Lung (tissue), 12 donors: ENCODE results near the gene TAPBPL. TPM values are rescaled to one million over a fixed set of nuclear protein-coding genes. Genes with fewer than 3 reads are reported as not detected.
A peak's percentile ranks its signal among the peaks of the same experiment; 100 is the strongest.

Experiments used
- ATAC-seq: fragments of 200-7000 bp; cut with Tn5 transposase; one replicate; pipeline ENCODE4 v1.9.1; 2020; ENCODE audit warnings: moderate number of reproducible peaks; ENCODE audit not compliant: insufficient read depth, low FRiP score
- DNase-seq, 3 donors: peaks; one replicate each; pipeline ENCODE4 v3.0.0-alpha.2; 2013 to 2017
- H3K27ac ChIP-seq, 2 donors: one replicate each; pipeline ENCODE4 v1.5.1; 2013; ENCODE audit warnings: mild to moderate bottlenecking in 2 of 2, moderate library complexity in 2 of 2, control low read depth in 1 of 2, inconsistent platforms in 1 of 2, low read depth in 1 of 2, low read length in 1 of 2
- H3K27me3 ChIP-seq, 3 donors: one replicate each; pipeline ENCODE4 v1.5.1; 2013; ENCODE audit warnings: low read length in 2 of 3; ENCODE audit not compliant: control insufficient read depth in 3 of 3, insufficient read depth in 3 of 3
- H3K36me3 ChIP-seq, 4 donors: one replicate each; pipeline ENCODE4 v1.5.1; 2013; ENCODE audit warnings: low read length in 4 of 4, mild to moderate bottlenecking in 1 of 4, moderate library complexity in 1 of 4; ENCODE audit not compliant: control insufficient read depth in 4 of 4, insufficient read depth in 4 of 4
- H3K4me1 ChIP-seq, 5 donors: one replicate each; pipeline ENCODE4 v1.5.1; 2013; ENCODE audit warnings: low read length in 5 of 5, mild to moderate bottlenecking in 2 of 5, moderate library complexity in 1 of 5; ENCODE audit not compliant: control insufficient read depth in 5 of 5, insufficient read depth in 5 of 5
- H3K4me3 ChIP-seq: one replicate; pipeline ENCODE4 v1.5.1; 2013; ENCODE audit warnings: mild to moderate bottlenecking, control low read depth, moderate library complexity
- H3K9ac ChIP-seq, 2 donors: one replicate each; pipeline ENCODE4 v1.5.1; 2013; ENCODE audit warnings: low read length in 2 of 2, control low read depth in 1 of 2; ENCODE audit not compliant: insufficient read depth in 1 of 2
- H3K9me3 ChIP-seq, 4 donors: one replicate each; pipeline ENCODE4 v1.5.1; 2013; ENCODE audit warnings: low read length in 3 of 4, mild to moderate bottlenecking in 1 of 4, moderate library complexity in 1 of 4; ENCODE audit not compliant: control insufficient read depth in 4 of 4, insufficient read depth in 3 of 4
- CTCF ChIP-seq: IDR thresholded peaks from 2 replicates; pipeline ENCODE4 v1.5.1; 2012; ENCODE audit warnings: mild to moderate bottlenecking; ENCODE audit errors: control extremely low read depth, extremely low read depth
- WGBS, 2 donors: extraction: QIAGEN DNeasy Blood & Tissue Kit; methylation state at CpG; one replicate each; pipeline ENCODE4 v1.1.7; 2013; 5-methylcytosine and 5-hydroxymethylcytosine counted together
- polyA plus RNA-seq, 2 donors: library from polyadenylated mRNA; stranded (reverse); fragments of 200-250 nt; gene quantifications; one replicate each; pipeline ENCODE4 v1.2.1, GENCODE V29; 2013
- total RNA-seq, 2 donors: library from RNA; depleted of rRNA in 1 of 2; stranded (reverse); fragments of >200 nt in 1 of 2; gene quantifications; one replicate each; pipeline ENCODE4 v1.2.1, GENCODE V29; 2014 to 2021
- donor health status: control.
- donor health status: control.
- donor health status: Bipolar disorder and iron deficiency.
- donor health status: healthy.
- donor health status: DM: yes; HTN: yes; CAD: no.

TAPBPL gene
- total and polyA plus RNA-seq, 4 donors = 11.2 to 28.2 (median 27.1) TPM

GRCh38 chr12:6430124-6430989 is 21.5 kb upstream of the TAPBPL start:
- Histone ChIP-seq H3K4me1 (peaks cover 0 to 9% (median 0%) of the 10 kb centered on the region in 5 donors), H3K27ac (peak overlapping the region; percentile 7 to 82), H3K9ac (no peak overlapping the region)

GRCh38 chr12:6432991-6433390 is 18.9 kb upstream of the TAPBPL start:
- Histone ChIP-seq H3K27ac (no peak overlapping the region), H3K4me3 (no peak overlapping the region), H3K9me3 (no peaks in the 10 kb centered on the region), H3K27me3 (peaks cover 0 to 2% (median 0%) of the 10 kb centered on the region in 3 donors), H3K4me1 (peaks cover 0 to 9% (median 0%) of the 10 kb centered on the region in 5 donors), H3K9ac (no peak overlapping the region), H3K36me3 (no peaks in the 10 kb centered on the region)
- no peak for DNase-seq
- 73 to 80% methylated on average over 5 of the region's 5 CpGs for WGBS, 2 donors
- no peak for TF ChIP-seq CTCF
- no peak for ATAC-seq

More at GRCh38 chr12:6430124-6430989, 21.5 kb upstream of the TAPBPL start:
- DNase-seq (peak; percentile 69 to 78 (median 76)), ATAC-seq (peak; percentile 82)
- H3K4me3 ChIP-seq = no peak overlapping the region
- H3K36me3 ChIP-seq = no peaks in the 10 kb centered on the region
- H3K27me3 ChIP-seq = peaks cover 0 to 2% (median 0%) of the 10 kb centered on the region in 3 donors
- TF ChIP-seq CTCF = no peak
- WGBS, 2 donors = 17% methylated on average over 19 of the region's 19 CpGs
- no peaks in the 10 kb centered on the region for H3K9me3 ChIP-seq

- no peak for TF ChIP-seq CTCF
- 87 to 88% methylated on average over 17 of the region's 17 CpGs for WGBS, 2 donors
- H3K36me3 ChIP-seq = no peaks in the 10 kb centered on the region
- no peak overlapping the region for H3K9ac ChIP-seq
- no peak overlapping the region for H3K27ac ChIP-seq
- no peaks in the 10 kb centered on the region for H3K9me3 ChIP-seq
- H3K4me1 ChIP-seq = peaks cover 0 to 9% (median 0%) of the 10 kb centered on the region in 5 donors
- no peak overlapping the region for H3K4me3 ChIP-seq
- peaks cover 0 to 2% (median 0%) of the 10 kb centered on the region in 3 donors for H3K27me3 ChIP-seq
- DNase-seq (peak; percentile 21 to 40 (median 38)), ATAC-seq (no peak)
Measured at GRCh38 chr12:6434205-6435140, 17.4 kb upstream of the TAPBPL start.
